HG02884 (cell line): ENCODE data around the gene CNNM4.
"Not testable (repeated sequence)": the region's sequence is repeated elsewhere in the genome, so short reads cannot be mapped to it uniquely, and the experiment has no call there.

Experiments used
- ATAC-seq: cut with Tn5 transposase; IDR thresholded peaks from one replicate; pipeline ENCODE4 v1.9.1; 2021; ENCODE audit warnings: mild to moderate bottlenecking, moderate library complexity; ENCODE audit not compliant: unreplicated experiment

Gene CNNM4

GRCh38 chr2:96788442-96789244 is 27.9 kb downstream of the CNNM4 start:
- no peak for ATAC-seq

GRCh38 chr2:96789245-96789617 is 28.5 kb downstream of the CNNM4 start:
- ATAC-seq = no peak

- no peak for ATAC-seq
Observed at GRCh38 chr2:96792772-96793749, 32.4 kb downstream of the CNNM4 start.

GRCh38 chr2:96795076-96795475 is 34.4 kb downstream of the CNNM4 start:
- ATAC-seq = no peak

GRCh38 chr2:96796497-96796896 is 35.8 kb downstream of the CNNM4 start:
- ATAC-seq = not testable (repeated sequence)

- no peak for ATAC-seq
Observed at GRCh38 chr2:96797066-96797625, 36.4 kb downstream of the CNNM4 start.

GRCh38 chr2:96798733-96799622 is 38.3 kb downstream of the CNNM4 start:
- no peak for ATAC-seq

GRCh38 chr2:96799623-96799935 is 38.9 kb downstream of the CNNM4 start:
- no peak for ATAC-seq

GRCh38 chr2:96800061-96801004 is 39.6 kb downstream of the CNNM4 start:
- no peak for ATAC-seq

- ATAC-seq = peak; percentile 61
Observed at GRCh38 chr2:96801005-96801785, 40.5 kb downstream of the CNNM4 start.

GRCh38 chr2:96801786-96802595 is 41.3 kb downstream of the CNNM4 start:
- no peak for ATAC-seq

- no peak for ATAC-seq
Observed at GRCh38 chr2:96802721-96803120, 42.0 kb downstream of the CNNM4 start.

- ATAC-seq = no peak
Observed at GRCh38 chr2:96804986-96805385, 44.3 kb downstream of the CNNM4 start.

- not testable (repeated sequence) for ATAC-seq
Observed at GRCh38 chr2:96805946-96806345, 45.2 kb downstream of the CNNM4 start.

GRCh38 chr2:96806468-96807126 is 45.9 kb downstream of the CNNM4 start:
- ATAC-seq = no peak

GRCh38 chr2:96807127-96807471 is 46.4 kb downstream of the CNNM4 start:
- ATAC-seq = no peak

GRCh38 chr2:96808176-96808837 is 47.6 kb downstream of the CNNM4 start:
- ATAC-seq = no peak
